ENCODE results near the gene LRRC63. TPM values are rescaled to one million over a fixed set of nuclear protein-coding genes. Genes with fewer than 3 reads are reported as not detected.

The LRRC63 gene, protein sequence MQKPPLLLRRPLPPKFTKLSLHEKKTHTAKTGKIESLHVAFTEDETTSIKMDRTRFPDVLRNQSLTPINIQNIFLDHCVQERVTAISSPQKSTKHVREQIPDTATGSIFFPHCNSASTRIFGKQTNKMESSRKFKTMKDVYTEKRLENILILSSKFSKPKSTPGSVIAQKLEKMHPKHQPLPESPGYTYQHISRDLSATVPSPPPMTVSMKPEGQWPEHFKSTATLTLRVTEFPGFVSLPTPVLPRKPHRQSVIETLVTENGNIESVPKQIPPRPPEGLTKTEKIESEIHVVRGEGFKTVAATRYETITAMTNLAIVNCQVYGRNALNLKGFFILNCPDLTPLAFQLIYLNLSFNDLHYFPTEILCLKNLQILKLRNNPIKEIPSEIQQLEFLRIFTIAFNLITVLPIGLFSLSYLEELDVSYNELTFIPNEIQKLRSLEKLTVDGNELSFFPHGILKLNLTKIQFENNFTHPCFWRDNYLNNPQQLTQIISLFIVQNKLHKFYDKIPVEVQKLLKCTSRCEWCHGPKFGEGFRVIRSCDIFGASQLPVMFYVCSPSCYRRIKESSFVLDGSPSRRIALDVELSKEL
- 0.19 and 0.28 TPM in 2 replicates for total RNA-seq

DNA sequence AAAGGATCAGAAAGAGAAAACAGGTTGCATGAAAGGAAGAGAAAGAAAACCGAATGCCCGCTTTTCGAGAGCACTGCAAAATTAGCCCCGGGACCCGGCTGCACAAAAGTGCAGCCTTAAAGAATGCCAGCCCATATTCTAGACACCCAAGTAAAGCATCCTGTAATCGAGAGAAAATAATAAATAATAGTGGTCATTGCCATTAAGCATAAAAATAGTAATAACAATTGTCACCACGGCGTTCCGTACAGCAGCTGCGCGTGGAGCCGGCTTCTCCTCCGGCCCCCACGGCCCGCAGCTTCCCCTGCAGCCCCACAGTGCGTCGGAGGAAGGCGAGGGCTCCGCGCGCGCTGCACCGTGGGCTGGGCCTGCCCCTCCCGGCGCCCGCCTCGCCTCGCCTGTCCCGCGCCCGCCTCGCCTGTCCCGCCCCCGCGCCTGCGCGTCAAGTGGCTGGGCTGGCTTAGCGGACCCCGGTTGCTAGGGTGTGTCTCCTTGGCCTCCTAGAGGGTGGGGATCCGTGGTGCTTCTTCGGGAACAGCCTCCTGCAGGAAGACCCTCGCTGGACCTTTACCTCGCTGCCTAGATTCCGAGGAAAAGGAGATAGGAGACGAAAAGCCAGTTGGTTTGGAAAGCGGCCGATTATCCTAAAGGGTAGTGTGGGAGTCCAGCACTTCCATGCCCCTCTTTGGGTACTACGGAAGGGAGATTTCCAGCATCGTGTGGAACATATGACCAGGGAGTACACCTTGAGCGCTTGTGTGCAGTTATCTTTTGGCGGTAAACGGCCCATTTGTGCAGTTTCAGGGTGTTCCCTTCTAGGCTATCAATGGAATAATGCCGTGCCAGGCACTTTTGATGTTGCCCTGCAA is at the start of gene LRRC63:
LRRC63 (plus strand) TSS at position 446 of the 869 bp plus-strand sequence. CDS start 1,107 bp downstream, outside the sequence.

DNA sequence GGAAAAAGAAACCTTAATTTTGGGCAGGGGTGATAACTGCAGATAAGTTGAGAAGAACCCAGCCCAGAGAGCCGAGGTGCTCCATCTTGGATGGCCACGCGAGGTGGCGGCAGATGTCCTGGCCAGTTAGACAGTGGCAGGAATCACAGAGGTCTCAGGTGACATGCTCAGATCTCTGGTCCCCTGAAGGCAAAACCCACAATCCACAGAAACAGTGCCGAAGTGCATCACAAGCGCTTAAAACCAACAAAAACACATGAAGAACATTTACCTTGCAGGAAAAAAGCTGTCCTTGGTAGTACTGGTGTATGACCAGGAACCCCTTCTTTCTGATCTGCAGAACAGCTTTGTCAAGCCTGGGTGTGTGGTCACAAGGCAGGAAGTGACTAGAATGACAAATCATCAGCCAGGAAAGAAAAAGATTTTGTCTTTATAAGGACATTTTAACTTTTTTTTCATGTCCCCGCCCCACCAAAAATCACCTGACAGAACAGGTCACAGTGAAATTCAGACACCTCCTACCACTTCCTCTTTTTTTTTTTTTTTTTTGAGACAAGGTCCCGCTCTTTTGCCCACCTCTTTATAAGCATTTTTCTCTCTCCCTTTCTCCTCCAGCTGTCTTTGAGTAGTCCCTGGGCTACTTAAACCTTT is 29.8 kb upstream of the LRRC63 start, which contains the start of gene LCP1:
LCP1 (minus strand) TSS at position 338 of the 651 bp plus-strand sequence. CDS start 22,515 bp downstream, outside the sequence.

Other genes with a start within 250 kb of the LRRC63 start
- 15.2 and 19.0 TPM in 2 replicates for gene ZC3H13, start 159.2 kb upstream of the LRRC63 start, total RNA-seq
- not detected in 2 replicates for gene CPB2, start 106.9 kb upstream of the LRRC63 start, total RNA-seq
- gene LCP1, start 29.8 kb upstream of the LRRC63 start, total RNA-seq = 0.19 and 1.4 TPM in 2 replicates
- gene RUBCNL, start 175.3 kb downstream of the LRRC63 start, total RNA-seq = 0.19 and 0.28 TPM in 2 replicates

Data from regular cardiac myocyte (primary cell).